Stimulated activated naive CD8-positive, alpha-beta T cell treated with anti-CD3 and anti-CD28 coated beads, Interleukin-15, amount 100 ng/mL, for 72 hours (primary cell): ENCODE data around the gene PKLR.

ENCODE experiments used
- ATAC-seq: fragments of 150-1000 bp; cut with Tn5 transposase; 2 replicates; pipeline ENCODE4 v1.10.0; 2021; ENCODE audit warnings: mild to moderate bottlenecking, moderate library complexity
- DNase-seq, 2 donors: peaks; one replicate each; pipeline ENCODE4 v3.0.0; 2021 to 2022
- H3K27ac Mint-ChIP-seq, 2 donors: one replicate each; pipeline ENCODE4 v1.8.0; 2022; ENCODE audit warnings: mild to moderate bottlenecking in 2 of 2, mixed read lengths in 2 of 2, moderate library complexity in 2 of 2
- H3K27me3 Mint-ChIP-seq: one replicate; pipeline ENCODE4 v1.8.0; 2022; ENCODE audit warnings: mixed read lengths
- H3K4me1 Mint-ChIP-seq: one replicate; pipeline ENCODE4 v1.8.0; 2022; ENCODE audit warnings: mild to moderate bottlenecking, mixed read lengths
- H3K4me3 Mint-ChIP-seq, 2 donors: one replicate each; pipeline ENCODE4 v1.8.0; 2022; ENCODE audit warnings: mild to moderate bottlenecking in 2 of 2, mixed read lengths in 2 of 2, moderate library complexity in 1 of 2
- H3K9me3 Mint-ChIP-seq, 2 donors: one replicate each; pipeline ENCODE4 v1.8.0; 2022; ENCODE audit warnings: mixed read lengths in 2 of 2

PKLR gene

GRCh38 chr1:155321639-155322503, 20.6 kb upstream of the PKLR start:
- ATAC-seq (no peak), DNase-seq (peak; percentile 23)
- Mint-ChIP-seq H3K4me1 (peaks cover 63% of the 10 kb centered on the region), H3K27ac (peak overlapping the region in 1 of 2 donors; percentile 23), H3K27me3 (no peaks in the 10 kb centered on the region), H3K4me3 (peak overlapping the region; percentile 73 to 90), H3K9me3 (no peaks in the 10 kb centered on the region)

- ATAC-seq, result peak; percentile 39
- no peaks in the 10 kb centered on the region for H3K9me3 Mint-ChIP-seq
- DNase-seq, result peak; percentile 66 to 70
- peak within 1 kb of the TSS in 1 of 2 donors; percentile 35 for H3K27ac Mint-ChIP-seq
- H3K27me3 Mint-ChIP-seq, result no peaks in the 10 kb centered on the region
- H3K4me1 Mint-ChIP-seq, result peaks cover 54% of the 10 kb centered on the region
- H3K4me3 Mint-ChIP-seq, result peak within 1 kb of the TSS; percentile 73 to 90
Observed at GRCh38 chr1:155320661-155321617, 19.7 kb upstream of the PKLR start, which contains the start of gene RUSC1. TSS of gene RUSC1 (plus strand) at chr1:155320894. CDS start at chr1:155321774, 880 bp downstream.

- ATAC-seq, result no peak
Observed at GRCh38 chr1:155320252-155320651, 19.0 kb upstream of the PKLR start.

GRCh38 chr1:155319536-155319935, 18.3 kb upstream of the PKLR start:
- Mint-ChIP-seq H3K27me3 (no peaks in the 10 kb centered on the region), H3K4me1 (peaks cover 40% of the 10 kb centered on the region), H3K27ac (no peak overlapping the region), H3K4me3 (no peak overlapping the region), H3K9me3 (no peaks in the 10 kb centered on the region)
- DNase-seq (no peak), ATAC-seq (no peak)

More at GRCh38 chr1:155320252-155320651, 19.0 kb upstream of the PKLR start:
- Mint-ChIP-seq H3K27ac (peak overlapping the region in 1 of 2 donors; percentile 35), H3K4me1 (peaks cover 47% of the 10 kb centered on the region), H3K27me3 (no peaks in the 10 kb centered on the region), H3K4me3 (peak overlapping the region; percentile 20 to 90), H3K9me3 (no peaks in the 10 kb centered on the region)
- DNase-seq, result no peak

- H3K27me3 Mint-ChIP-seq, result no peaks in the 10 kb centered on the region
- H3K9me3 Mint-ChIP-seq, result no peaks in the 10 kb centered on the region
- DNase-seq, result no peak
- no peak for ATAC-seq
- H3K4me3 Mint-ChIP-seq, result no peak overlapping the region
- H3K4me1 Mint-ChIP-seq, result peaks cover 46% of the 10 kb centered on the region
- no peak overlapping the region for H3K27ac Mint-ChIP-seq
Observed at GRCh38 chr1:155318082-155318481, 16.8 kb upstream of the PKLR start.

- Mint-ChIP-seq H3K27ac (no peak overlapping the region), H3K9me3 (no peaks in the 10 kb centered on the region), H3K4me3 (no peak overlapping the region), H3K4me1 (peaks cover 48% of the 10 kb centered on the region), H3K27me3 (no peaks in the 10 kb centered on the region)
- DNase-seq, result no peak
- ATAC-seq, result no peak
Observed at GRCh38 chr1:155316922-155317321, 15.7 kb upstream of the PKLR start.

- no peak for ATAC-seq
- peaks cover 41% of the 10 kb centered on the region for H3K4me1 Mint-ChIP-seq
- no peaks in the 10 kb centered on the region for H3K9me3 Mint-ChIP-seq
- no peaks in the 10 kb centered on the region for H3K27me3 Mint-ChIP-seq
- DNase-seq, result no peak
- no peak overlapping the region for H3K27ac Mint-ChIP-seq
- H3K4me3 Mint-ChIP-seq, result no peak overlapping the region
Observed at GRCh38 chr1:155313261-155313660, 12.0 kb upstream of the PKLR start.

- peaks cover 41% of the 10 kb centered on the region for H3K4me1 Mint-ChIP-seq
- ATAC-seq (no peak), DNase-seq (no peak)
- no peaks in the 10 kb centered on the region for H3K27me3 Mint-ChIP-seq
- no peaks in the 10 kb centered on the region for H3K9me3 Mint-ChIP-seq
- peak overlapping the region; percentile 97 to 98 for H3K27ac Mint-ChIP-seq
- H3K4me3 Mint-ChIP-seq, result peak overlapping the region; percentile 98
Observed at GRCh38 chr1:155309423-155310021, 8.3 kb upstream of the PKLR start.

GRCh38 chr1:155308493-155309422, 7.5 kb upstream of the PKLR start, which contains the start of gene FDPS:
TSS of gene FDPS (plus strand) at chr1:155308866. CDS start at chr1:155309790, 924 bp downstream.
- Mint-ChIP-seq H3K9me3 (no peaks in the 10 kb centered on the region), H3K27me3 (no peaks in the 10 kb centered on the region), H3K4me1 (peaks cover 41% of the 10 kb centered on the region), H3K27ac (peak within 1 kb of the TSS; percentile 97 to 98), H3K4me3 (peak within 1 kb of the TSS; percentile 98)
- DNase-seq (peak; percentile 95 to 98), ATAC-seq (peak; percentile 99)

- Mint-ChIP-seq H3K27me3 (no peaks in the 10 kb centered on the region), H3K27ac (no peak overlapping the region), H3K4me1 (peaks cover 30% of the 10 kb centered on the region), H3K9me3 (no peaks in the 10 kb centered on the region), H3K4me3 (peak overlapping the region; percentile 17 to 98)
- DNase-seq (no peak), ATAC-seq (no peak)
Observed at GRCh38 chr1:155307247-155307740, 6.1 kb upstream of the PKLR start.

GRCh38 chr1:155305881-155306391, 4.7 kb upstream of the PKLR start:
- Mint-ChIP-seq H3K9me3 (no peaks in the 10 kb centered on the region), H3K4me3 (no peak overlapping the region), H3K27ac (no peak overlapping the region), H3K4me1 (peaks cover 16% of the 10 kb centered on the region), H3K27me3 (no peaks in the 10 kb centered on the region)
- DNase-seq (no peak), ATAC-seq (no peak)

- H3K9me3 Mint-ChIP-seq, result no peaks in the 10 kb centered on the region
- H3K4me1 Mint-ChIP-seq, result peaks cover 3% of the 10 kb centered on the region
- H3K4me3 Mint-ChIP-seq, result no peak overlapping the region
- no peak overlapping the region for H3K27ac Mint-ChIP-seq
- no peaks in the 10 kb centered on the region for H3K27me3 Mint-ChIP-seq
- DNase-seq (no peak), ATAC-seq (no peak)
Observed at GRCh38 chr1:155304558-155305063, 3.4 kb upstream of the PKLR start.

- Mint-ChIP-seq H3K27ac (no peak overlapping the region), H3K4me1 (no peaks in the 10 kb centered on the region), H3K9me3 (no peaks in the 10 kb centered on the region), H3K4me3 (no peak overlapping the region), H3K27me3 (peaks cover 20% of the 10 kb centered on the region)
- ATAC-seq (no peak), DNase-seq (no peak)
Observed at GRCh38 chr1:155300553-155301329, 497 bp downstream of the PKLR start.
